CD4-positive, alpha-beta T cell treated with Interleukin-4 for 4 hours (primary cell): ENCODE results near the gene ROBO3.

Experiments used
- DNase-seq: peaks from one replicate; pipeline ENCODE4 v3.0.0-alpha.2; 2020

ROBO3 gene

DNA sequence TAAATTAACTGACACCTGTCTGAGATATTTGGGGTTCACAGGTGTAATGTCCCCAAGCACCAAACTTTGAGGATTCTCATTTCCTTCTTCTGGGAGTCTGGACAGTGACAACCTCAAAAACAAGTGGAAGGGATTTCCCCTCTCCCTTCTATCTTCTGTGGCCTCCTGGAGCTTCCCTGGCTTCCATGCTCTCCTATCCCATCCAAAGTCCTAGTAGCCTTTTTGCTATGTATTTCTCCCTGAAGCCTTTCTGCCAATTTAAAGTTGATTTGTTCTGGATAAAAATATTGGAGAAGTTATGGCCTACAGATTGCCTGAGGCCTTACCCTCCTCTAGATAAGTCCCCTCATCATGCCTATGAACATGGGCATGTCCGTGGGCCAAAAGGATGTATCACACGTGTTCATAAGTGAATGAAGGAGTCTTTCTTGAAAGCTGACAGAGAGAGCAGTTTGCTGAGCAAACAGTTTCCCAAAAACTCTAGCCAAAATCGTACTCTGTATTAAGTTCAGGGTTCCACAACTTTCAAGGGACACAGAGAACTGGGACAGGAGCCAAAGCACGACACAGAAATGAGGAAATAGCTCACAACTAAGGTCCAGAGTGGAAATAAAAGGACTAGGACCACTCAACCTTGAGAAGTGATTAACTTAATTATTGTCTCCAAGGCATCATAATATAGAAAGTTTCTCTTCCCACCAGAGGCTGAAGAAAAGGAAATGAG, 63.9 kb downstream of the ROBO3 start:
- DNase-seq = no peak

DNA sequence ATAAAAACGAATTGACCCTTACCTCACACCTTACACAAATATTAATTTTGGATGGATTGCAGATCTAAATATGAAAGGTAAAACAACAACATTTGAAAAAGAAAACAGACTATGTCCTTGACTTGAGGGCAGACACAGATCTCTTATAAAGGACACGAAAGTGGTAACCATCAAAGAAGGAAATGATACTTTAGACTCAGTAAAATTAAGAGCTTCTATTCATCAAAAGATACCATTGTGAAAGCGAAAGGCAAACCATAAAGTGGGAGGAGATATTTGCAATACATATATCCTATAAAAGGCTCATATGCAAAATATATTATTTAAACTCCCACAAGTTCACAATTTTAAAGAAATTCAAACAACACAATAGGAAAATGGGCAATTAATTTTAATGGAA, 65.6 kb downstream of the ROBO3 start:
- DNase-seq = no peak
